ENCODE measurements around the gene MRPS25.
A peak's percentile ranks its signal among the peaks of the same experiment; 100 is the strongest.

Gene MRPS25

DNA sequence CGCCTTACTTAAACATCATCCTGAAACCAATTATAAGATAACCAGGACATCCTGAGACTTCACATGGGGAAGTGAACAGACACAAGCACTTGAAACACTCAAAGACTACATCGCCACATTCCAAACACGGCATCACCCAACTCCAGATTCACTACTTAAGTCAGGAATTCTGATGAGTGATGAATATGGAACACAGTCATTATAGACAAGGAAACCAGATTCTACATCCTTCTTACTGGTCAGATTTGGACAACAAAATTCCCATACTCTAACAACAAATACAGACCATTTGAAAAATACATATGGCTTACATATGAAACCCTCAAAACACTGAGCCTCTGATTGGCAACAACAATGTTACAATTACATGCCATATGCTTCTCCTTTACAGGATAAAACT lies 46.9 kb upstream of the MRPS25 start:
- TF ChIP-seq TAF1 (IDR thresholded peaks at IDR 0.05; ENCODE audit: low read depth): no peak
- no peak for TF ChIP-seq TEAD4 (IDR thresholded peaks at IDR 0.05)
- no peak for TF ChIP-seq TCF12 (IDR thresholded peaks at IDR 0.05; ENCODE audit: low read depth)
- no peak for TF ChIP-seq ZBTB7A (IDR thresholded peaks at IDR 0.05; ENCODE audit: low read depth)
- TF ChIP-seq, protein P1, sequence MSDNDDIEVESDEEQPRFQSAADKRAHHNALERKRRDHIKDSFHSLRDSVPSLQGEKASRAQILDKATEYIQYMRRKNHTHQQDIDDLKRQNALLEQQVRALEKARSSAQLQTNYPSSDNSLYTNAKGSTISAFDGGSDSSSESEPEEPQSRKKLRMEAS (IDR thresholded peaks at IDR 0.05): no peak
- TF ChIP-seq, protein P2, sequence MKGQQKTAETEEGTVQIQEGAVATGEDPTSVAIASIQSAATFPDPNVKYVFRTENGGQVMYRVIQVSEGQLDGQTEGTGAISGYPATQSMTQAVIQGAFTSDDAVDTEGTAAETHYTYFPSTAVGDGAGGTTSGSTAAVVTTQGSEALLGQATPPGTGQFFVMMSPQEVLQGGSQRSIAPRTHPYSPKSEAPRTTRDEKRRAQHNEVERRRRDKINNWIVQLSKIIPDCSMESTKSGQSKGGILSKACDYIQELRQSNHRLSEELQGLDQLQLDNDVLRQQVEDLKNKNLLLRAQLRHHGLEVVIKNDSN (IDR thresholded peaks at IDR 0.05): no peak
- TF ChIP-seq, protein P3, sequence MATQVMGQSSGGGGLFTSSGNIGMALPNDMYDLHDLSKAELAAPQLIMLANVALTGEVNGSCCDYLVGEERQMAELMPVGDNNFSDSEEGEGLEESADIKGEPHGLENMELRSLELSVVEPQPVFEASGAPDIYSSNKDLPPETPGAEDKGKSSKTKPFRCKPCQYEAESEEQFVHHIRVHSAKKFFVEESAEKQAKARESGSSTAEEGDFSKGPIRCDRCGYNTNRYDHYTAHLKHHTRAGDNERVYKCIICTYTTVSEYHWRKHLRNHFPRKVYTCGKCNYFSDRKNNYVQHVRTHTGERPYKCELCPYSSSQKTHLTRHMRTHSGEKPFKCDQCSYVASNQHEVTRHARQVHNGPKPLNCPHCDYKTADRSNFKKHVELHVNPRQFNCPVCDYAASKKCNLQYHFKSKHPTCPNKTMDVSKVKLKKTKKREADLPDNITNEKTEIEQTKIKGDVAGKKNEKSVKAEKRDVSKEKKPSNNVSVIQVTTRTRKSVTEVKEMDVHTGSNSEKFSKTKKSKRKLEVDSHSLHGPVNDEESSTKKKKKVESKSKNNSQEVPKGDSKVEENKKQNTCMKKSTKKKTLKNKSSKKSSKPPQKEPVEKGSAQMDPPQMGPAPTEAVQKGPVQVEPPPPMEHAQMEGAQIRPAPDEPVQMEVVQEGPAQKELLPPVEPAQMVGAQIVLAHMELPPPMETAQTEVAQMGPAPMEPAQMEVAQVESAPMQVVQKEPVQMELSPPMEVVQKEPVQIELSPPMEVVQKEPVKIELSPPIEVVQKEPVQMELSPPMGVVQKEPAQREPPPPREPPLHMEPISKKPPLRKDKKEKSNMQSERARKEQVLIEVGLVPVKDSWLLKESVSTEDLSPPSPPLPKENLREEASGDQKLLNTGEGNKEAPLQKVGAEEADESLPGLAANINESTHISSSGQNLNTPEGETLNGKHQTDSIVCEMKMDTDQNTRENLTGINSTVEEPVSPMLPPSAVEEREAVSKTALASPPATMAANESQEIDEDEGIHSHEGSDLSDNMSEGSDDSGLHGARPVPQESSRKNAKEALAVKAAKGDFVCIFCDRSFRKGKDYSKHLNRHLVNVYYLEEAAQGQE (IDR thresholded peaks at IDR 0.05; ENCODE audit: low read depth): no peak
- TF ChIP-seq EP300 (IDR thresholded peaks at IDR 0.05; ENCODE audit: borderline replicate concordance): no peak
- TF ChIP-seq FOXM1 (IDR thresholded peaks at IDR 0.05; ENCODE audit: borderline replicate concordance, low read depth): no peak
- TF ChIP-seq EGR1 (IDR thresholded peaks at IDR 0.05): no peak
- no peak for TF ChIP-seq NFIC (IDR thresholded peaks at IDR 0.05)
- no peak for TF ChIP-seq YY1 (IDR thresholded peaks at IDR 0.05; ENCODE audit: low read depth)
- TF ChIP-seq CREB1 (IDR thresholded peaks at IDR 0.05; ENCODE audit: low read depth): no peak
- no peak for TF ChIP-seq RAD21 (IDR thresholded peaks at IDR 0.05; ENCODE audit: low read depth)
- TF ChIP-seq CEBPB (IDR thresholded peaks at IDR 0.05): no peak

DNA sequence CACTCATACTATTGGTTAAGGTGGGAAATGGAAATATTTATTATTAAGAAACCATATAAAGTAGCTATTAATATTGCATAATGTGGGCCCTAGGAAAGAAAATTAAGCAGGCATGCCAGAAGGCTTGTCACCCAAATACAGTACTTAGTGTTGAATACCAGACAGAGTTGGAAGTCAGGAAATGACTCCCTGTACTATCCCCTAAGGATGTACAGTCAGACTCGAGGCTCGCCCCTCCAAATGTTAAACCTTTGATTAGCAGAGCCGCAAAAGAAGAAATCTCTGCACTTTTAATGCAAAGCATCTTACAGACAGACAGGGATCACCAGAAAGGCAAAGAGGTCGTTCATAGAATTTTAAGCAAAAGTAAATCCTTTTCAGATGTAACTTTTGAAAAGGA lies 45.1 kb upstream of the MRPS25 start:
- no peak for TF ChIP-seq TEAD4 (IDR thresholded peaks at IDR 0.05)
- no peak for TF ChIP-seq FOXM1 (IDR thresholded peaks at IDR 0.05; ENCODE audit: borderline replicate concordance, low read depth)
- TF ChIP-seq, protein P3 (IDR thresholded peaks at IDR 0.05; ENCODE audit: low read depth): no peak
- TF ChIP-seq ZBTB7A (IDR thresholded peaks at IDR 0.05; ENCODE audit: low read depth): no peak
- TF ChIP-seq RAD21 (IDR thresholded peaks at IDR 0.05; ENCODE audit: low read depth): no peak
- no peak for TF ChIP-seq TCF12 (IDR thresholded peaks at IDR 0.05; ENCODE audit: low read depth)
- TF ChIP-seq, protein P2 (IDR thresholded peaks at IDR 0.05): no peak
- TF ChIP-seq CREB1 (IDR thresholded peaks at IDR 0.05; ENCODE audit: low read depth): no peak
- TF ChIP-seq EP300 (IDR thresholded peaks at IDR 0.05; ENCODE audit: borderline replicate concordance): no peak
- no peak for TF ChIP-seq EGR1 (IDR thresholded peaks at IDR 0.05)

DNA sequence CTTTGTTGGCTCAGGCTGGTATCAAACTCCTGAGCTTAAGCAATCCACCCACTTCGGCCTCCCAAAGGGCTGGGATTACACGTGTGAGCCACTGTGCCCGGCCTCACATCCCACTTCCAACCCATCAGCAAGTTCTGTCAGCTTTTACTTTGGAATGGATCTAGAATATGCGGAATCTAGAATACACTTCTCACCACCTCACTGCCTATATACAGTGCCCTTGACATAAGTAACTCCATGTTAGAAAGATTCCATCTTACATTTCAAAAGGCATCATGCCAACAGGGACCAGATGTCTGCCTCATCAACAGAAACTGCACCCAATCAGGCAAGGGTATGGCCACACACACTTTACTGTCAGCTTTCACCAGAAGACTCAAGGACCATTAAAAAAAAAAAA lies 43.8 kb upstream of the MRPS25 start:
- TF ChIP-seq EP300 (IDR thresholded peaks at IDR 0.05; ENCODE audit: borderline replicate concordance): no peak
- TF ChIP-seq CEBPB (IDR thresholded peaks at IDR 0.05): no peak
- TF ChIP-seq ZBTB7A (IDR thresholded peaks at IDR 0.05; ENCODE audit: low read depth): no peak

DNA sequence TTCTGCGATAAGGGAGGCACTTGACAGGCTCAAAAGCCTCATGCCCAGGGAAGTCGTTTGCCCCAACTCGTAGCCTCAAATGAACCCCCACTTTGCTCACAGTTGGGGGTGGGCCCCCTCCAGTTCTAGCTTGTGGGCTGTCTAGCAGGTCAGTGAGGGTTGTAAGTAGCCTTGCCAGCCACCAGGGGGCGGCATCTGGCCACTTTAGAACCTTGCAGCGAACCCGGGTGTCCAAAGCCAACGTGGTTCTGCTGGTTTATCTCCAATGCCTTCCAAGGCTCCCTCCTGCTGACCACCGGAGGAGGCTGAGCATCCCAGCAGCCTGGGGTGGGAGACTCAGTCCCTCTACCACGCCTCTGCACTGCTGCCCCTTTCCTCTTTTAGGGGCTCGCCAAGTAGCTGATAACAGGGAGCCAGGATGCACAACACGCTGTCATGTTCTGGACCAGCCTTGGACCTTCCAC lies 43.0 kb upstream of the MRPS25 start:
- TF ChIP-seq RAD21 (IDR thresholded peaks at IDR 0.05; ENCODE audit: low read depth) (peak; percentile 81), FOXM1 (IDR thresholded peaks at IDR 0.05; ENCODE audit: borderline replicate concordance, low read depth) (no peak)

DNA sequence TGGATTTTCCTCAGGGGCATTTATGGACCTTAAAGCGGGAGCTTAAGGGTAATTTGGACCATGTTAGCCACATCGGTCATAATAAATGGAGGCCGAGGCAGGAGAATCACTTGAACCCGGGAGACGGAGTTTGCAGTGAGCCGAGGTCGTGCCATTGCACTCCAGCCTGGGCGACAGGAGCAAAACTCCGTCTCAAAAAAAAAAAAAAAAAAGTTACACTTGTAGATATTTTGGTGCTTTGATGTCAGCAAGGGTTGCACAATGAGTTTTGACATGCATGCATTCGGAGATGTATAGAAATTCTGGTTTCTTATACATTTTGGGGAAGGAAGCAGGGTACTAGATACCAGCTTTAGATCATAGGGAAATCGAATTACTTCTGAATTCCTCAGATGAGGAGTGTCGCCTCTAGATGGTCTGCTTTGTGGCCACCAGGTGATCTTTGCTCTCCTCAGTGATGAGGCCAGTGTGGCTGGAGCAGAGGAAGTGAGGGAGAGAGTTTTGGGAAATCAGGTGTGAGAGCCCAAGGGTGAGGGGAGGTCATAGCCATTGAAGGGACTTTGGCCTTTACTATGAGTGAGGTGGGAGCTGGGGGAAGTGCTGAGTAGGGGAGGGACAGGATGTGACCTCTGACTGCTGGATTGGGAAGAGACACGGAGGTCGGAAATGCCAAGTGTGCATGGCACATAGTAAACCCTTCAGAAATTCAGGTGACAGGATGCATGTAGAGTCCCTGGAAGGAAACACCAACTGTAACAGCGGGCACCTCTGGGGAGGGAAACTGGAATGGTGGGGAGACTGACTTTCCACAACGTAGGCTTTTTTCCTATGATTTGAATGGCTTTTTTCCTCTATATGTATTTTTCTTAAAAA lies 42.2 kb upstream of the MRPS25 start:
- TF ChIP-seq TAF1 (IDR thresholded peaks at IDR 0.05; ENCODE audit: low read depth) (no peak), TCF12 (IDR thresholded peaks at IDR 0.05; ENCODE audit: low read depth) (0 out of 2 replicates have a peak, but pooled peaks have one; percentile 5), TEAD4 (IDR thresholded peaks at IDR 0.05) (no peak), CEBPB (IDR thresholded peaks at IDR 0.05) (no peak)
- TF ChIP-seq, protein P3 (IDR thresholded peaks at IDR 0.05; ENCODE audit: low read depth): no peak
- TF ChIP-seq, protein P2 (IDR thresholded peaks at IDR 0.05): no peak
